K562 (cell line): ENCODE measurements around the gene PLCB3. TPM values are rescaled to one million over a fixed set of nuclear protein-coding genes. Genes with fewer than 3 reads are reported as not detected.

ENCODE experiments used
- BRCA1 ChIP-seq, 2 experiments: fragments of 450-650 bp in 1 of 2; sonication (generic) in 1 of 2; formaldehyde crosslinking in 1 of 2; IDR thresholded peaks; 2 replicates each; pipeline versions ENCODE4 v1.5.0 to v1.6.1; 2017 to 2020; ENCODE audit warnings: mild to moderate bottlenecking in 1 of 2, missing genetic modification reagents in 1 of 2
- CBX8 ChIP-seq: fragments of 200-600 bp; sonication (generic); IDR thresholded peaks from 2 replicates; pipeline ENCODE4 v1.6.1; 2012; ENCODE audit warnings: borderline replicate concordance, mixed run types, low read depth, mild to moderate bottlenecking, moderate library complexity, mixed read lengths, low read length, control low read depth, inconsistent platforms; ENCODE audit not compliant: poor library complexity, severe bottlenecking; ENCODE audit errors: extremely low read depth
- CUX1 ChIP-seq: fragments of 200-800 bp; sonication (Bioruptor generic); IDR thresholded peaks from 2 replicates; pipeline ENCODE4 v1.6.1; 2016; ENCODE audit warnings: missing genetic modification characterization, missing compliant biosample characterization
- CXXC5 ChIP-seq: fragments of 250-450 bp; sonication (Bioruptor Pico); IDR thresholded peaks from 2 replicates; pipeline ENCODE4 v1.8.0; 2022; ENCODE audit warnings: inconsistent platforms, mild to moderate bottlenecking, moderate library complexity
- E2F6 ChIP-seq, 2 experiments: IDR thresholded peaks; 2 replicates each; pipeline ENCODE4 v1.6.1; 2011; ENCODE audit warnings: borderline replicate concordance in 1 of 2, control low read depth in 1 of 2, low read depth in 1 of 2, low read length in 1 of 2, mild to moderate bottlenecking in 1 of 2, mixed read lengths in 1 of 2, moderate library complexity in 1 of 2; ENCODE audit not compliant: insufficient read depth in 1 of 2, insufficient read length in 1 of 2, poor library complexity in 1 of 2, severe bottlenecking in 1 of 2; ENCODE audit errors: extremely low read depth in 1 of 2
- MAFF ChIP-seq: IDR thresholded peaks from 2 replicates; pipeline ENCODE4 v1.6.1; 2012; ENCODE audit warnings: low read length, improper control_type of control experiment
- MTF1 ChIP-seq: fragments of 250-450 bp; sonication (Bioruptor Pico); IDR thresholded peaks from 2 replicates; pipeline ENCODE4 v1.9.0; 2021; ENCODE audit warnings: moderate library complexity, mild to moderate bottlenecking, inconsistent platforms, borderline replicate concordance
- NFIC ChIP-seq: fragments of 450-650 bp; IDR thresholded peaks from 2 replicates; pipeline ENCODE4 v1.6.1; 2017; ENCODE audit warnings: mild to moderate bottlenecking, inconsistent platforms
- NR2C1 ChIP-seq, 2 experiments: fragments of 450-650 bp; IDR thresholded peaks; 2 replicates each; pipeline ENCODE4 v1.6.1; 2017; ENCODE audit warnings: mild to moderate bottlenecking in 2 of 2, antibody characterized with exemption in 1 of 2, inconsistent platforms in 1 of 2, missing compliant biosample characterization in 1 of 2, missing genetic modification characterization in 1 of 2
- SRSF3 ChIP-seq: fragments of 200-400 bp; formaldehyde crosslinking; IDR thresholded peaks from 2 replicates; pipeline ENCODE4 v1.6.1; 2016; ENCODE audit warnings: mild to moderate bottlenecking, low read length, moderate library complexity; ENCODE audit not compliant: insufficient read depth
- STAT5A ChIP-seq: IDR thresholded peaks from 2 replicates; pipeline ENCODE4 v1.6.1; 2012; ENCODE audit warnings: low read length, inconsistent platforms, borderline replicate concordance
- ZMIZ1 ChIP-seq, 2 experiments: fragments of 150-350 bp in 1 of 2; IDR thresholded peaks; 2 replicates each; pipeline ENCODE4 v1.6.1; 2012 to 2016; ENCODE audit warnings: low read depth in 2 of 2, low read length in 2 of 2, mild to moderate bottlenecking in 1 of 2, moderate library complexity in 1 of 2
- ZNF140 ChIP-seq: fragments of 250-450 bp; sonication (Bioruptor Pico); IDR thresholded peaks from 2 replicates; pipeline ENCODE4 v1.8.0; 2021; ENCODE audit warnings: moderate library complexity, mild to moderate bottlenecking, inconsistent platforms
- ZNF507 ChIP-seq: conservative IDR thresholded peaks from 2 replicates; pipeline ENCODE4 v1.6.1; 2017; ENCODE audit warnings: missing genetic modification characterization, missing compliant biosample characterization
- ZNF778 ChIP-seq: fragments of 450-650 bp; formaldehyde crosslinking; IDR thresholded peaks from 2 replicates; pipeline ENCODE4 v1.4.0; 2020; ENCODE audit warnings: mild to moderate bottlenecking, moderate library complexity
- polyA plus RNA-seq, 8 experiments: library from polyadenylated mRNA; depleted of rRNA in 4 of 8; stranded (reverse) in 5 of 8; unstranded in 3 of 8; fragments of >200 nt; fragmentation: Nextera tagmentation in 2 of 8; fragmentation: Illumina TruSeq in 1 of 8; extraction: Ambion mirVana in 2 of 8; extraction: Trizol in 1 of 8; gene quantifications; 2 replicates each; pipeline versions ENCODE4 v1.2.1 to v1.2.3, GENCODE V29; 2011 to 2014; ENCODE audit warnings: inconsistent platforms in 1 of 8, missing spikeins in 1 of 8
- total RNA-seq, 7 experiments: library from RNA; depleted of rRNA in 6 of 7; stranded (reverse); fragments of >200 nt in 6 of 7; fragmentation: Illumina TruSeq in 2 of 7; extraction: Trizol in 2 of 7; gene quantifications; 2 replicates each; pipeline versions ENCODE4 v1.2.1 to v1.2.3, GENCODE V29; 2011 to 2021; ENCODE audit warnings: low replicate concordance in 1 of 7

The PLCB3 gene
- total and polyA plus RNA-seq, 9 of the 15 experiments (the other 6 are each of a cell fraction or from before 2014, with no cell fraction given) = 0.31 to 44.8 (median 14.6) TPM

GRCh38 chr11:64239662-64240434, 11.5 kb upstream of the PLCB3 start (continued):
- TF ChIP-seq ZNF778 = no peak
- no peak; the same call in 1 of the 2 replicates for TF ChIP-seq NR2C1 (IDR thresholded peaks at IDR 0.05)
- peak; percentile 52; the same call in 1 of the 2 replicates for TF ChIP-seq NR2C1 (tag; IDR thresholded peaks at IDR 0.05)
- 0 out of 2 replicates have a peak, but pooled peaks have one; percentile 13 for TF ChIP-seq MAFF
- peak; percentile 80; the same call in 1 of the 2 replicates for TF ChIP-seq CUX1 (CRISPR knock-in tag)
- no peak for TF ChIP-seq SRSF3
- TF ChIP-seq NFIC = no peak
- TF ChIP-seq MTF1 = no peak
- no peak for TF ChIP-seq CBX8
- TF ChIP-seq ZMIZ1 (IDR thresholded peaks at IDR 0.05; ENCODE audit: low read depth in 2 of 2, low read length in 2 of 2) = no peak; a peak in 1 of 4 replicates
- no peak for TF ChIP-seq CXXC5
- no peak for TF ChIP-seq BRCA1 (IDR thresholded peaks at IDR 0.05)
- no peak for TF ChIP-seq BRCA1 (CRISPR knock-in tag; IDR thresholded peaks at IDR 0.05)
- TF ChIP-seq STAT5A = no peak
- no peak for TF ChIP-seq ZNF507 (tag)
- TF ChIP-seq E2F6 (IDR thresholded peaks at IDR 0.05; ENCODE audit: borderline replicate concordance in 1 of 2, extremely low read depth in 1 of 2, insufficient read depth in 1 of 2, insufficient read length in 1 of 2, low read depth in 1 of 2, low read length in 1 of 2, poor library complexity in 1 of 2, severe bottlenecking in 1 of 2) = peak in 1 of 2 experiments; percentile 58
- no peak for TF ChIP-seq ZNF140
